GM19240 (cell line): Measurements from ENCODE around the gene LARGE1.

ENCODE experiments used
- DNase-seq: peaks from one replicate; pipeline ENCODE4 v3.0.0; 2011; ENCODE audit warnings: low spot score; ENCODE audit not compliant: insufficient read length

Gene LARGE1

GRCh38 chr22:33914131-33914530 lies 6.1 kb downstream of the LARGE1 start:
- no peak for DNase-seq

- no peak for DNase-seq
Observed at GRCh38 chr22:33913188-33913587, 7.1 kb downstream of the LARGE1 start.

GRCh38 chr22:33909911-33910310 lies 10.4 kb downstream of the LARGE1 start:
- no peak for DNase-seq

GRCh38 chr22:33909075-33909458 lies 11.2 kb downstream of the LARGE1 start:
- DNase-seq: no peak

- DNase-seq: no peak
Observed at GRCh38 chr22:33908171-33909074, 11.9 kb downstream of the LARGE1 start.

GRCh38 chr22:33906954-33907353 lies 13.3 kb downstream of the LARGE1 start:
- no peak for DNase-seq

- no peak for DNase-seq
Observed at GRCh38 chr22:33906475-33906874, 13.8 kb downstream of the LARGE1 start.

GRCh38 chr22:33903012-33903411 lies 17.3 kb downstream of the LARGE1 start:
- no peak for DNase-seq

- no peak for DNase-seq
Observed at GRCh38 chr22:33902073-33902472, 18.2 kb downstream of the LARGE1 start.

- no peak for DNase-seq
Observed at GRCh38 chr22:33898121-33898520, 22.2 kb downstream of the LARGE1 start.

- no peak for DNase-seq
Observed at GRCh38 chr22:33897448-33897835, 22.8 kb downstream of the LARGE1 start.

GRCh38 chr22:33896575-33897447 lies 23.5 kb downstream of the LARGE1 start:
- DNase-seq: no peak

GRCh38 chr22:33896154-33896553 lies 24.1 kb downstream of the LARGE1 start:
- no peak for DNase-seq

GRCh38 chr22:33895444-33895843 lies 24.8 kb downstream of the LARGE1 start:
- no peak for DNase-seq

- DNase-seq: no peak
Observed at GRCh38 chr22:33894515-33894914, 25.8 kb downstream of the LARGE1 start.

- DNase-seq: no peak
Observed at GRCh38 chr22:33894036-33894435, 26.2 kb downstream of the LARGE1 start.

GRCh38 chr22:33893512-33893911 lies 26.8 kb downstream of the LARGE1 start:
- DNase-seq: no peak

GRCh38 chr22:33891992-33892391 lies 28.3 kb downstream of the LARGE1 start:
- no peak for DNase-seq

GRCh38 chr22:33891455-33891854 lies 28.8 kb downstream of the LARGE1 start:
- no peak for DNase-seq

- no peak for DNase-seq
Observed at GRCh38 chr22:33889748-33890147, 30.5 kb downstream of the LARGE1 start.

- DNase-seq: no peak
Observed at GRCh38 chr22:33888821-33889220, 31.5 kb downstream of the LARGE1 start.

- DNase-seq: no peak
Observed at GRCh38 chr22:33887173-33887572, 33.1 kb downstream of the LARGE1 start.
